Lung (tissue), 12 donors: ENCODE data around the gene CCDC192. TPM values are rescaled to one million over a fixed set of nuclear protein-coding genes. Genes with fewer than 3 reads are reported as not detected.

ENCODE experiments used
- ATAC-seq: fragments of 200-7000 bp; cut with Tn5 transposase; one replicate; pipeline ENCODE4 v1.9.1; 2020; ENCODE audit warnings: moderate number of reproducible peaks; ENCODE audit not compliant: insufficient read depth, low FRiP score
- DNase-seq, 3 donors: peaks; one replicate each; pipeline ENCODE4 v3.0.0-alpha.2; 2013 to 2017
- H3K27ac ChIP-seq, 2 donors: one replicate each; pipeline ENCODE4 v1.5.1; 2013; ENCODE audit warnings: mild to moderate bottlenecking in 2 of 2, moderate library complexity in 2 of 2, control low read depth in 1 of 2, inconsistent platforms in 1 of 2, low read depth in 1 of 2, low read length in 1 of 2
- H3K27me3 ChIP-seq, 3 donors: one replicate each; pipeline ENCODE4 v1.5.1; 2013; ENCODE audit warnings: low read length in 2 of 3; ENCODE audit not compliant: control insufficient read depth in 3 of 3, insufficient read depth in 3 of 3
- H3K36me3 ChIP-seq, 4 donors: one replicate each; pipeline ENCODE4 v1.5.1; 2013; ENCODE audit warnings: low read length in 4 of 4, mild to moderate bottlenecking in 1 of 4, moderate library complexity in 1 of 4; ENCODE audit not compliant: control insufficient read depth in 4 of 4, insufficient read depth in 4 of 4
- H3K4me1 ChIP-seq, 5 donors: one replicate each; pipeline ENCODE4 v1.5.1; 2013; ENCODE audit warnings: low read length in 5 of 5, mild to moderate bottlenecking in 2 of 5, moderate library complexity in 1 of 5; ENCODE audit not compliant: control insufficient read depth in 5 of 5, insufficient read depth in 5 of 5
- H3K4me3 ChIP-seq: one replicate; pipeline ENCODE4 v1.5.1; 2013; ENCODE audit warnings: mild to moderate bottlenecking, control low read depth, moderate library complexity
- H3K9ac ChIP-seq, 2 donors: one replicate each; pipeline ENCODE4 v1.5.1; 2013; ENCODE audit warnings: low read length in 2 of 2, control low read depth in 1 of 2; ENCODE audit not compliant: insufficient read depth in 1 of 2
- H3K9me3 ChIP-seq, 4 donors: one replicate each; pipeline ENCODE4 v1.5.1; 2013; ENCODE audit warnings: low read length in 3 of 4, mild to moderate bottlenecking in 1 of 4, moderate library complexity in 1 of 4; ENCODE audit not compliant: control insufficient read depth in 4 of 4, insufficient read depth in 3 of 4
- CTCF ChIP-seq: IDR thresholded peaks from 2 replicates; pipeline ENCODE4 v1.5.1; 2012; ENCODE audit warnings: mild to moderate bottlenecking; ENCODE audit errors: control extremely low read depth, extremely low read depth
- WGBS, 2 donors: extraction: QIAGEN DNeasy Blood & Tissue Kit; methylation state at CpG; one replicate each; pipeline ENCODE4 v1.1.7; 2013; 5-methylcytosine and 5-hydroxymethylcytosine counted together
- polyA plus RNA-seq, 2 donors: library from polyadenylated mRNA; stranded (reverse); fragments of 200-250 nt; gene quantifications; one replicate each; pipeline ENCODE4 v1.2.1, GENCODE V29; 2013
- total RNA-seq, 2 donors: library from RNA; depleted of rRNA in 1 of 2; stranded (reverse); fragments of >200 nt in 1 of 2; gene quantifications; one replicate each; pipeline ENCODE4 v1.2.1, GENCODE V29; 2014 to 2021
- donor health status: control.
- donor health status: control.
- donor health status: Bipolar disorder and iron deficiency.
- donor health status: healthy.
- donor health status: DM: yes; HTN: yes; CAD: no.

Gene CCDC192
- total and polyA plus RNA-seq, 4 donors = 0.08 to 0.47 (median 0.40) TPM; not detected in 1

GRCh38 chr5:127887282-127887681 lies 184.1 kb downstream of the CCDC192 start:
- no peak for TF ChIP-seq CTCF
- no peaks in the 10 kb centered on the region for H3K9me3 ChIP-seq
- H3K9ac ChIP-seq = no peak overlapping the region
- ATAC-seq (no peak), DNase-seq (no peak)
- H3K4me1 ChIP-seq = peaks cover 0 to 11% (median 5%) of the 10 kb centered on the region in 5 donors
- no peaks in the 10 kb centered on the region for H3K36me3 ChIP-seq
- no peaks in the 10 kb centered on the region for H3K27me3 ChIP-seq
- no peak overlapping the region for H3K4me3 ChIP-seq
- no peak overlapping the region for H3K27ac ChIP-seq
- WGBS, 2 donors = 93% methylated on average over 1 of the region's 1 CpG

DNA sequence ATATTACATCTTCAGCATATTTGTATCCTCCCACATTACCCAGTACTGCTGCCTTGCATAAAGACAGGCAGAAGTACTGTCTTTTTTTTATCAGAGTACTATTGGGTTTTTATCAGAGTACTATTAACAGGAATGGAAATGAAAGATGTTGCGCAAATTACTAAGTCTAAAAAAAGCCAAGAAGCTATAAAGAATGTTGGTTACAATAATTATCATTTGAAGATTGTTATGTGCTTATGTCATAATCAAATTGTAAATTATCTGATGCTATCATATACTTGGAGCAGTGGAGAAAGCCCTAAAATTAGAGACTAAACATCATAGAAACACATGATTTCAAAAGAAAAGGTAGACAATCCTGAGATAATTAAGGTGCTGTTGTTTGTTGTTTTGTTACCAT lies 188.8 kb downstream of the CCDC192 start:
- Histone ChIP-seq H3K4me1 (peaks cover 0 to 3% (median 0%) of the 10 kb centered on the region in 5 donors), H3K9ac (no peak overlapping the region), H3K27me3 (no peaks in the 10 kb centered on the region), H3K36me3 (no peaks in the 10 kb centered on the region), H3K27ac (no peak overlapping the region), H3K4me3 (no peak overlapping the region), H3K9me3 (no peaks in the 10 kb centered on the region)
- WGBS, 2 donors = 90 to 94% methylated on average over 1 of the region's 1 CpG
- DNase-seq (no peak), ATAC-seq (no peak)
- no peak for TF ChIP-seq CTCF

GRCh38 chr5:127892467-127893207 lies 189.4 kb downstream of the CCDC192 start:
- TF ChIP-seq CTCF = no peak
- no peaks in the 10 kb centered on the region for H3K27me3 ChIP-seq
- ATAC-seq (no peak), DNase-seq (no peak)
- no peak overlapping the region for H3K4me3 ChIP-seq
- no peaks in the 10 kb centered on the region for H3K36me3 ChIP-seq
- H3K4me1 ChIP-seq = peaks cover 0 to 3% (median 0%) of the 10 kb centered on the region in 5 donors
- no peak overlapping the region for H3K9ac ChIP-seq
- no peaks in the 10 kb centered on the region for H3K9me3 ChIP-seq
- 37 to 70% methylated on average over 6 of the region's 6 CpGs for WGBS, 2 donors
- no peak overlapping the region for H3K27ac ChIP-seq
